CD4-positive, alpha-beta T cell treated with Interleukin-2 at 100 ng/mL for 4 hours (primary cell): ENCODE measurements around the gene MUC21.
"Not testable (repeated sequence)": the region's sequence is repeated elsewhere in the genome, so short reads cannot be mapped to it uniquely, and the experiment has no call there.

ENCODE experiments used
- DNase-seq: peaks from one replicate; pipeline ENCODE4 v3.0.0-alpha.2; 2020; ENCODE audit warnings: low spot score

The MUC21 gene

DNA sequence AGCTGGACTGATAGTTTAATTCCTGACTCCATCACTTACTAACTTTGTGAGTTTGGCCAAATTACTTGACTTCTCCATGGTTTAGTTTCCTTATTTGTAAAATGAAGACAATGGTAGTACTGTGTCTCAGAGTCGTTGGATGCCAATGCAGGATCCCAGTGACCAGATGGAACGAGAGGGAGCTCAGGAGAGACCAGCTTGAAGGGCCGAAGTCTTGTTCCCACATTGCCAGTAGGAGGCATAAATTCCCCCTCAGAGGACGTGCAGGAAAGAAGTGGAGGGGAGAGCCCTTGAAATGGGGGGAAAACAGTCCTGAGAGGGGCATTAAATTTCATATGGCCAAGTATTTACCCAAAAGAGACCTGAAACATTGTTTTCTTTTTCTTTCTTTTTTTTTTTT, 24.6 kb downstream of the MUC21 start:
- DNase-seq: no peak

DNA sequence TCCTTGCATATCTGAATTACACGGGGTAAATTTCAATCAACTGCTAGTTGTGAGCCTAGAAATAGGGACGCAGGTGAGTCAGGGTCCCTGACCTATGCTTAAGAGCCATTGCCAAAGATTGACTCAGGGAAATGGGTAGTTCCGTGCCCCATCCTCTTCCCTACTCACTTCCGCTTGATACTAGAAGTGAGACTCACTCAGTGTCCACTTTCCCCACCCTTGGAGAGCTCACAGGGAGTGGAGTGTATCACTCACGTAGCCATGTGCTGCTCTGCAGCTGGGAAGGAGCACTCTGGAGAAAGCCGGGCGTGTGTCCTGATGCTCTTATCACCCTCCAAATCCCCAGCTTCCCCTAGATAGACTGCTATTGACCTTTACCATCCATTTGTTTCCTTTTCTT, 26.2 kb downstream of the MUC21 start:
- no peak for DNase-seq

DNA sequence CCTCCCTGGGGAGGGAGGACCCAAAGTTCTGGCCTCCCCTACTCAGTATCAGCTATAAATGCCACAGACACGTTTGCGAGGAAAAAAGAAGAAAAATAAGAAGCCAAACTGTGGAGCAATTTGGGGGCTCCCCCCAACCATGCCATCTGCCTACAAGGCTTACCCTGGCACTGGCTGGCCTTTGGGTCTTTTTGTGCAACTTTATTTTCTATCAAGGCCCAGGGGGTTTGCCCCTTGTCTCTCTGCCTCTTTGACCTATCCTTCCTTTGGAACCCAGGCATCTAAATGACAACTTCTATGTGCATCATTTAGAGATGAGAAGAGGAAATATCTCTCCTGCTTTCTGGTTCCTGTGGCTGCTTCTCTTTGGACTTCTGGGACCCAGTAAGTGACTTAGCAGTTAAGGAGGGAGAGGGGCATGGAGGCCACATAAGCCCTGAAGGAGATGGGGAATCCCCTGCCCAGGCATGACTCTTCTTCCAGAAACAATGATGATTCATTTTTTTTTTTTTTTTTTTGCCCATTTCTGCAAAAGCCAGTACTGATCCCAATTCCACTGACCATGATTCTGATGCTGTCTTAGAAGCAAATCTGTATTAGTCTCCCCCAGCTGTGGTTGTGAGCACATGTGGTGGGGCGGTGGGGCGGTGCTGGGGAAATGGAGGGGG, 27.0 kb downstream of the MUC21 start, which contains the start of gene MUC22:
TSS of gene MUC22 (plus strand) at position 82 of the 668 bp plus-strand sequence. CDS start at position 315, 233 bp downstream.
- no peak for DNase-seq

DNA sequence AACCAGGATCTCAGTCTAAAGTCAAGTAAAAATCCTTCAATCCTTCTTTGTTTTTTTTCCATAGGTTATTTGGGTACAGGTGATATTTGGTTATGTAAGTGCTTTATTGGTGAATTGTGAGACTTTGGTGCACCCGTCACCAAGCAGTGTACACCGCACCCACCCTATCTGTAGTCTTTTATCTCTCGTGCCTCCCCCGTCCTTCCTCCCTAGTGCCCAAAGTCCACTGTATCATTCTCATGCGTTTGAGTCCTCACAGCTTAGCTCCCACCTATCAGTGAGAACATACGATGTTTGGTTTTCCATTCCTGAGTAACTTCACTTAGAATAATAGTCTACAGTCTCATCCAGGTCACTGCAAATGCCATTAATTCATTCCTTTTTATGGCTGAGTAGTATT, 27.6 kb downstream of the MUC21 start:
- no peak for DNase-seq

DNA sequence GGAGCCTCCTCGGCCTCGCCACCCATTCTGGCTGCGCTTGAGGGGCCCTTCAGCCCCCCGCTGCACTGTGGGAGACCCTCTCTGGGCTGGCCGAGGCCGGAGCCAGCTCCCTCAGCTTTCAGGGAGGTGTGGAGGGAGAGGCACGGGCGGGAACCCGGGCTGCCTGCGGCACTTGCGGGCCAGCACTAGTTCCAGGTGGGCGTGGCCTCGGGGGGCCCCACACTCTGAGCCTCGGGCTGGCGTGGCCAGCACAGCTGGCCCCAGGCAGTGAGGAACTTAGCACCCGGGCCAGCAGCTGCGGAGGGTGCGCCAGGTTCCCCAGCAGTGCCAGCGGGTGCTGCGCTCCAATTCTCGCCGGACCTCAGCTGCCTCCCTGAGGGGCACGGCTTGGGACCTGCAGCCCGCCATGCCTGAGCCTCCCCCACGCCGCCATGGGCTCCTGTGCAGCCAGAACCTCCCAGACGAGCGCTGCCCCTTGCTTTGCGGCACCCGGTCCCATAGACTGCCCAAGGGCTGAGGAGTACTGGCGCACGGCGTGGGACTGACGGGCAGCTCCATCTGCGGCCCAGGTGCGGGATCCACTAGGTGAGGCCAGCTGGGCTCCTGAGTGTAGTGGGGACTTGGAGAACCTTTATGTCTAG, 33.3 kb downstream of the MUC21 start:
- DNase-seq: no peak

DNA sequence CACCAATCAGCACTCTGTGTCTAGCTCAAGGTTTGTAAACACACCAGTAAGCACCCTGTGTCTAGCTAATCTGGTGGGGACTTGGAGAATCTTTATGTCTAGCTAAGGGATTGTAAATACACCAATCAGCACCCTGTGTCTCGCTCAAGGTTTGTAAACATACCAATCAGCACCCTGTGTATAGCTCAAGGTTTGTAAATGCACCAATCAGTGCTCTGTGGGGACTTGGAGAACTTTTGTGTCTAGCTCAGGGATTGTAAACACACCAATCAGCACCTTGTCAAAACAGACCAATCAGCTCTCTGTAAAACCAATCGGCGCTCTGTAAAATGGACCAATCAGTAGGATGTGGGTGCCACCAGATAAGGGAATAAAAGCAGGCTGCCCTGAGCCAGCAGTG, 33.9 kb downstream of the MUC21 start:
- DNase-seq: not testable (repeated sequence)

DNA sequence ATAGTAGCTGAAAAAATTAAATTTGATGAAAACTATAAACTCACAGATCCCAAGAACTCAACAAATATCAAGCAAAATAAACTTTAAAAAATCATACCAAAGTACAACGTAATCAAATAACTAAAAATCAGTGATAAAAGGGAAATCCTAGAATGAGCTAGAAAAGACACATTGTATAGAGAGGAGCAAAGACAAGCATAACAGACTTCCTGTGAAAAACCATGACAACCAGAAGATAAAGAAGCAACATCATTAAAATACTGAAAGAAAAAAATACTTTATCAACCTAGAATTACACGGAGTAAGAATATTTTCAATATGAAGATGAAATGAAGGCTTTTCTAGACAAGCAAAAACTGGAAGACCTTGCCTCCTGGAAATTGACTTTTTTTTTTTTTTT, 36.5 kb downstream of the MUC21 start:
- no peak for DNase-seq

DNA sequence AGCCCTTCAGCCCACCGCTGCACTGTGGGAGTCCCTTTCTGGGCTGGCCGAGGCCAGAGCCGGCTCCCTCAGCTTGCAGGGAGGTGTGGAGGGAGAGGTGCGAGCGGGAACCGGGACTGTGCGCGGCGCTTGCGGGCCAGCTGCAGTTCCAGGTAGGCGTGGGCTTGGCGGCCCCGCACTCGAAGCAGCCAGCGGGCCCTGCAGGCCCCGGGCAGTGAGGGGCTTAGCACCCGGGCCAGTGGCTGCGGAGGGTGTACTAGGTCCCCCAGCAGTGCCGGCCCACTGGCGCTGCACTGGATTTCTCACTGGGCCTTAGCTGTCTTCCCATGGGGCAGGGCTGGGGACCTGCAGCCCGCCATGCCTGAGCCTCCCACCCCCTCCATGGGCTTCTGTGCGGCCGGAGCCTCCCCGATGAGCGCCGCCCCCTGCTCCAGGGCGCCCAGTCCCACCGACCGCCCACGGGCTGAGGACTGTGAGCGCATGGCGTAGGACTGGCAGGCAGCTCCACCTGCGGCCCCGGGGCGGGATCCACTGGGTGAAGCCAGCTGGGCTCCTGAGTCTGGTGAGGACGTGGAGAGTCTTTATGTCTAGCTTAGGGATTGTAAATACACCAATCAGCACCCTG, 37.2 kb downstream of the MUC21 start:
- not testable (repeated sequence) for DNase-seq

DNA sequence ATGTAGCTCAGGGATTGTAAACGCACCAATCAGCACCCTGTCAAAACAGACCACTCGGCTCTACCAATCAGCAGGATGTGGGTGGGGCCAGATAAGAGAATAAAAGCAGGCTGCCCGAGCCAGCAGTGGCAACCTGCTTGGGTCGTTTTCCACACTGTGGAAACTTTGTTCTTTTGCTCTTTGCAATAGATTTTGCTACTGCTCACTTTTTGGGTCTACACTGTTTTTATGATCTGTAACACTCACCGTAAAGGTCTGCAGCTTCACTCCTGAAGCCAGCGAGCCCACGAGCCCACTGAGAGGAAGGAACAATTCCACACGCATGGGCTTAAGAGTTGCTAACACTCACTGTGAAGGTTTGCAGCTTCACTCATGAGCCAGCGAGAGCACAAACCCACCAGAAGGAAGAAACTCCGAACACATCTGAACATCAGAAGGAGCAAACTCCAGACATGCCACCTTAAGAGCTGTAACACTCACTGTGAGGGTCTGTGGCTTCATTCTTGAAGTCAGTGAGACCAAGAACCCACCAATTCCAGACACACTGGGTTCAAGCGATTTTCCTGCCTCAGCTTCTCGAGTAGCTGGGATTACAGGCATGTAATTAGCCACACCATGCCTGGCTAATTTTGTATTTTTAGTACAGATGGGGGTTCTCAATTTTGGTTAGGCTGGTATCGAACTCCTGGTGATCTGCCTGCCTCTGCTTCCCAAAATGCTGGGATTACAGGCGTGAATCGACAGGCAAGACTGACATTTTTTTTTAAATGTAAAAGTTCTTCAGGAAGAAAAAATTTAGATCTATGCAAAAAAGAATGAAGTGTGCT, 38.4 kb downstream of the MUC21 start:
- DNase-seq: not testable (repeated sequence)

DNA sequence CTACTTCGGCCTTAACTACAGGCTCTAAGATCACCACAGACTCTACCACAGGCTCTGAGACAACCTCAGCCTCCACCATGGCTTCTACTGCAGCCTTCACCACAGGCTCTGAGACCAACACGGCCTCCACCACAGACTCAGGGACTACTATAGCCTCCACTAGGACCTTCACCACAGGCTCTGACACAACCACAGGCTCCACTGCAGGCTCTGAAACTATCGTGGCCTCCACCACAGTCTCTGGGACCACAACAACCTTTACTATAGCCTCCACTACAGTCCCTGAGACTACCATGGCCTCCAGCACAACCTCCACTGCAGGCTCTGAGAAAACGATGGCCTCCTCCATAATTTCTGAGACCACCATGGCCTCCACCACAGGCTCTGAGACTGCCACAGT, 42.1 kb downstream of the MUC21 start:
- no peak for DNase-seq

DNA sequence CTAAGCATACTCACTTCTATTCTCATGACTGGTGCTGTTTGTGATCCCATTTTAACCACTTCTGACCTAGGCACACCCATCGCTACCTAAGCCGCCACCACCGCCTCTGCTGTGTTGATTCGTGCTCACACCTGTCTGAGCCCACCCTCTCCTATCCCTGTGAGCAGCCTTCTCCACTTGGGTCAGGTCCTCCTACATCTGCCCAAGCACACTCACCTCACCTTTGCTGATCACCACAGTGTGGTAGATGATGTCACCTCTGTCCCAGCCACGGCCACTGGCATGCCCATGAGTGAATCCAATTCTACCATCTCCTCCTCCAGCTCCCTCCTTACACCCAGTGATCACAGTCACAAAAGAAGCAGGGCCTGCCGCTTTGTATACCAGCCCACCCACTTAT, 47.6 kb downstream of the MUC21 start:
- no peak for DNase-seq

DNA sequence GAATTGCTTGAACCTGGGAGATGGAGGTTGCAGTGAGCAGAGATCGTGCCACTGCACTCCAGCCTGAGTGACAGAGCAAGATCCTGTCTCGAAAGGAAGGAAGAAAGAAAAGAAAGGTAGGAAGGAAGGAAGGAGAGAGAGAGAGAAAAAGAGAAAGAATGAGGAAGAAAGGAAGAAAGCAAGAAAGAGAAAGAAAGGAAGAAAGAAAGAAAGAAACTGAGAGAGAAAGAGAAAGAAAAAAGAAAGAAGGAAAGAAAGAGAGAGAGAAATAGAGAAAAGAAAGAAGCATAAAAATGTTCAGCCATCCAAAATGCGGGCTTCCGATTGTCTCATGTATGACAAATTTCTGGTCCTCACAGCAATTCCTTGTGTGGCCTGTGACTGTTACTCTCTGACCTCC, 49.6 kb downstream of the MUC21 start:
- no peak for DNase-seq

DNA sequence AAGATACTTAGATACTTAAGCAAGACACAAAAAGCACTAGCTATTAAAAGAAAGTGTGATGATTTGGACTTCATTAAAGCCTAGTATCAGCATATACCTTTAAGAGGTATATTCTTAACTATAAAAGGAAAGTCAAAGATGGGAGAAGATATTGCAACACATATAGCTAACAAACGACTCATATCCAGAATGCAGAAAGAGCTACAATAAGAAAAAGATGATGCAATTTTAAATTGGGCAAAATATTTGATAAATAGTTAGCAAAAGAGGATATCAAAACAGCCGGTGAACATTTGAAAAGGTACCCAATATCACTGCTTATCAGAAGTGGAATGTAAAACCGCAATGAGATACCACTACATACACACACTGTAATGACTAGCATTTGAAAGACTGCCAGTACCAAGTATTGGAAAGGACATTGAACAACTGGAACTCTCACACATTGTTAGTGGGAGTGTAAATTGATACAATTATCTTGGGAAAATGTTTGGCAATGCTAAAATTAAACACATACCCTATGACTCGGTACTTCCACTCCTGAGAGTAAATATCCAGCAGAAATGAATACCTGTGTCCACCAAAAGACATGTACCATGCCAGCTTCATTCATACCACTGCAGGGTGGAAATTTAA, 52.5 kb downstream of the MUC21 start:
- DNase-seq: no peak

DNA sequence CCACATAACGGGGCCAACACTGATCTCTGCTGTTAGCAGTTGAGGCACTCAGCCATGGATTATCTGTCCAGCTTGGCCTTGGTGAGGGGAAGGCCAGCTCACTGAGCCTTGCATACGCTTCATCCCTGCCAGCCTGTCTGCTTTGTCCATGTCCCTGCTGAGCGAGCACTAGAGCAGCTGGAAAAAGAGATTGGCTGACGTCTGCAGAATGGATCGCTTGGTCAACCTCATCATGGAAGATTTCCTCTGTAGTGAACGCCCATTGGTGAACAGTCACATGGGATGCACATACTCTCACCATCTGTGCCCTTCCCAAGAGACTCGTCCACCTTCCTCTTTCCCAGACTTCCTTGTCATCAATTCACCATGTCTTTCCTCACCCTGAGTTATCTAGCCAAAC, 53.7 kb downstream of the MUC21 start:
- no peak for DNase-seq

DNA sequence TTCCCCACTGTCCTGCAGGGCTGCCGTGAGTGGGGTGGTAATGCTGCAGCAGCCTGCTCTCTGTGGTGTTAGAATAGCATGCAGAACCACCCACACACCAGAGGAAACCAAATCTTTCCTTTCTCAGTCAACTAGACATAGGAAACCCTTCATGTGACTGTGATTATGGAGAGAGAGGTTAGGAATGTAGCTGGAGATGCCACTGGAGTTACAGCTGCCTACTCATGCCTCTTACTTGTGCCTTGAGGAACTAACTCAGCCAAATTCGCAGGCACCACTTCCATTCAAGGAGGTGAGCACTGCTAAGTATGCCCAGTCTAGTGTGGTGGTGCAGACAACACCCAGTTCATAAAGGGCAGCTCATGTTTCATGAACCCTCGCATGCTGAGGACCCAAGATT, 54.2 kb downstream of the MUC21 start:
- no peak for DNase-seq

DNA sequence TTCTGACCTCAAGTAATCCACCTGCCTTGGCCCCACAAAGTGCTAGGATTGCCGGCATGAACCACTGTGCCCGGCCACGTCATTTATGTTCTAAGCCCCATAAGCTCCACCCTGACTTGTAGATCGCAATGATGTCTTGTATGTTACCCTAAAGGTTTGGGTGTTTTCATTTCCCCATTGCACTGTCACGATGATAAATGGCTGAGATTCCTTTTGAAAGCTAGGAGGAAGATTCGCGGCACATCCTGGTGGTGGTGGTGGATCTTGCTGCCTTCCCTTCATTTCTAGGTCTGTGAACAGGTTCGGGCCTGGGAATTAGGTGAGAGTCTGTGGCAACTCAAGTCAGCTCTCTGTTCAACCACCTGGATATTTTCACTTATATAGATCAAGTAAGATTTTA, 55.0 kb downstream of the MUC21 start:
- no peak for DNase-seq
